ENCODE measurements around the gene CDH15. TPM values are rescaled to one million over a fixed set of nuclear protein-coding genes. Genes with fewer than 3 reads are reported as not detected.

The CDH15 gene
- total and polyA plus RNA-seq, 2 donors (not counting 1 experiment from before 2014, with no cell fraction given), result not detected

DNA sequence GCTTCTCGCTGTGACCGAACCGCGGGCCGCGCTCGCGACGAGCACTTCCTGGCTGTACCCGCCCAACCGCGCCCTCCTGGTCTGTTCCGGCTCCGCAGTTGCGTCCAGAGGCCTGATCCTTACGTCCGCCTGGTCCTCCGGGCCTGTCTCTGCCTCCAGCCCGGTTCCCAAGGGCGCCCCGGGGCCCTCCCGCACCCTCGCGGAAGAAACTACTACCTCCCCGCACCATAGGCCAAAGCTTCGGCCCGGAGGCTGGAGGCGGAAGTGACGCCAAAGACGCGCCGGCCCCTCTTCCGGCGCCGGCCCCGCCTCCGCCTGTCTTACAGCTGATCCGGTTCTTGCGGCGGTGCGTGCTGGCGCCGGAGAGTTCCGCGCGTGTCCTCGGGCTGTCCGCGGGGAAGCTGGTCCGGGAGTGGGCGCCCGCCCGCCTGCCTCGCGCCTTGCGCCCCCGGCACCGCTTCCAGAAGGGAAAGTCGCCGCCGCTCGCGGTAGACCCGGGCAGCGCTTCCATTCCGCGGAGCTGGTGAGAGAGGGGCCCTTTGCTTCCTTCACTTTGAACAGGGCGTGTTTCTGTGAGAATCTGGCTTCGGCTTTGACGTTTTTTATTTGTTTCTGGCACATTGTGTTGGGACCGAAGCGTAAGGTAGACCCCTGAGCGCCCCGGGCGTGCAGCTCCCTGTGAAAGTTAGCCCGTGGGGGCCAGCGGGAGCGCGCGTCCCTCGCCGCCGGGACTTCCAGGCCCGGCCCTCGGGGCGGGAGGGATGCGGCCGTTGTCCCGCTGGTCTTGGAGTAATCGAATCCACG is 46.0 kb downstream of the CDH15 start, which contains the start of gene ZNF778:
Gene ZNF778, plus strand, starts transcription at position 316 of the 804 bp plus-strand sequence. CDS start 3,425 bp downstream, outside the sequence.
- WGBS (ENCODE audit: insufficient coverage), result under 1% methylated on average over 80 of the region's 91 CpGs
- H3K4me3 Mint-ChIP-seq, result peak within 1 kb of the TSS; percentile 80
- peaks cover 19% of the 10 kb centered on the region for H3K4me1 Mint-ChIP-seq
- H3K27ac Mint-ChIP-seq, result peak within 1 kb of the TSS; percentile 80
- no peaks in the 10 kb centered on the region for H3K9me3 Mint-ChIP-seq (ENCODE audit: insufficient read depth)
- no peak for TF ChIP-seq EZH2 (IDR thresholded peaks at IDR 0.05; ENCODE audit: borderline replicate concordance, insufficient read depth, low read depth, low read length, poor library complexity, severe bottlenecking)
- TF ChIP-seq, protein P1, sequence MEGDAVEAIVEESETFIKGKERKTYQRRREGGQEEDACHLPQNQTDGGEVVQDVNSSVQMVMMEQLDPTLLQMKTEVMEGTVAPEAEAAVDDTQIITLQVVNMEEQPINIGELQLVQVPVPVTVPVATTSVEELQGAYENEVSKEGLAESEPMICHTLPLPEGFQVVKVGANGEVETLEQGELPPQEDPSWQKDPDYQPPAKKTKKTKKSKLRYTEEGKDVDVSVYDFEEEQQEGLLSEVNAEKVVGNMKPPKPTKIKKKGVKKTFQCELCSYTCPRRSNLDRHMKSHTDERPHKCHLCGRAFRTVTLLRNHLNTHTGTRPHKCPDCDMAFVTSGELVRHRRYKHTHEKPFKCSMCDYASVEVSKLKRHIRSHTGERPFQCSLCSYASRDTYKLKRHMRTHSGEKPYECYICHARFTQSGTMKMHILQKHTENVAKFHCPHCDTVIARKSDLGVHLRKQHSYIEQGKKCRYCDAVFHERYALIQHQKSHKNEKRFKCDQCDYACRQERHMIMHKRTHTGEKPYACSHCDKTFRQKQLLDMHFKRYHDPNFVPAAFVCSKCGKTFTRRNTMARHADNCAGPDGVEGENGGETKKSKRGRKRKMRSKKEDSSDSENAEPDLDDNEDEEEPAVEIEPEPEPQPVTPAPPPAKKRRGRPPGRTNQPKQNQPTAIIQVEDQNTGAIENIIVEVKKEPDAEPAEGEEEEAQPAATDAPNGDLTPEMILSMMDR (IDR thresholded peaks at IDR 0.05), result no peak
- peak within 1 kb of the TSS; percentile 92 for H3K9ac ChIP-seq (ENCODE audit: low read length)
- H3K4me2 ChIP-seq (replicated peaks; ENCODE audit: low read depth, low read length, poor library complexity, severe bottlenecking), result peak within 1 kb of the TSS; percentile 97
- ATAC-seq (ENCODE audit: low read depth) (peak; percentile 85), DNase-seq (peak; percentile 92)
- H3K27ac ChIP-seq (ENCODE audit: low read length in 2 of 2), result peak within 1 kb of the TSS; percentile 81 to 92
- peaks cover 1 to 18% of the 10 kb centered on the region in 2 experiments for H3K36me3 ChIP-seq (replicated peaks in 1 of 2; ENCODE audit: control extremely low read depth in 1 of 2, control insufficient read depth in 1 of 2, extremely low read depth in 1 of 2, insufficient read depth in 2 of 2, low read length in 1 of 2)
- H3K27me3 ChIP-seq (replicated peaks in 1 of 4; ENCODE audit: control extremely low read depth in 1 of 4, control insufficient read depth in 3 of 4, insufficient read depth in 4 of 4, low read length in 3 of 4), result no peaks in the 10 kb centered on the region
- H3K9me3 ChIP-seq (ENCODE audit: control extremely low read depth in 1 of 3, control insufficient read depth in 2 of 3, insufficient read depth in 1 of 3, low read length in 2 of 3), result no peaks in the 10 kb centered on the region
- H3K4me1 ChIP-seq (ENCODE audit: control insufficient read depth in 2 of 2, insufficient read depth in 2 of 2, low read length in 2 of 2), result peaks cover 12 to 17% of the 10 kb centered on the region in 2 donors
- H3K4me3 ChIP-seq (ENCODE audit: control extremely low read depth in 1 of 5, extremely low read depth in 1 of 5, insufficient read depth in 1 of 5, low read depth in 2 of 5, low read length in 4 of 5), result peak within 1 kb of the TSS; percentile 80 to 92 (median 86)
- intact Hi-C loops (cut with micrococcal nuclease), result loop anchor here (1.0 to 10.0 kb wide), 7 partner anchors 23 to 765 kb away; partner anchors contain the start of genes ACSF3, APRT, TRAPPC2L and ZFPM1
- no peaks in the 10 kb centered on the region for H4K20me1 ChIP-seq (ENCODE audit: control insufficient read depth, insufficient read depth, low read length, poor library complexity, severe bottlenecking)
- H3K27me3 Mint-ChIP-seq, result no peaks in the 10 kb centered on the region
- peak within 1 kb of the TSS; percentile 92 for H2AFZ ChIP-seq (ENCODE audit: insufficient read depth, low read depth, low read length, poor library complexity, severe bottlenecking)
- CTCF ChIA-PET, result interaction anchor here (0.8 to 2.1 kb wide), 12 partner anchors 23 to 480 kb away, joined by 3 to 25 read pairs (median 3); partner anchors contain the start of genes ACSF3, APRT and TRAPPC2L
- POLR2A ChIA-PET, result interaction anchor here (0.6 to 1.3 kb wide), 7 partner anchors 30 to 472 kb away, joined by 3 to 6 read pairs (median 3); partner anchors contain the start of gene APRT
- peaks cover 24% of the 10 kb centered on the region for H3K79me2 ChIP-seq (ENCODE audit: control insufficient read depth, insufficient read depth, low read length)
